Measurements from ENCODE around the gene FTO. TPM values are rescaled to one million over a fixed set of nuclear protein-coding genes. Genes with fewer than 3 reads are reported as not detected.

FTO gene
- total RNA-seq, 1 donor from 2014 or later: 79.2 TPM

DNA sequence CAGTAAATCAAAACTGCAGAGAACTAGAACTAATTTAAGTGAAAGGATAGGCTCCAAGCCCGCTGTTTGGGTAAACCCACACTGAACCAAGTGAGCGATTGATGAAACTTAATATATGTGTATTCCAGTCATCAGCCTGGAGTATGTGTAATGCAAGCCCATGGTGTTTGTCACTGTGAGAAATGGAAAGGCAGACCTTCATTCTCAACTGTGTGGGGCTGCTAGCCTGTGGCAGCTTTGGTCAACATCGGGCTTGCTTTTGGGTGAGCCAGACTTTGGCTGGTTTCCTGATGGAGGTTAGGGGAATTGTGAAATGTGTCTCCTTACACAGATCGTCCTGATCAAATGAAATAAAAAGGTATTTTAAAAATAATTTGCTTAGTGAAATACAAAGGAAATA lies 302.7 kb downstream of the FTO start:
- no peak for DNase-seq (ENCODE audit: low spot score)

DNA sequence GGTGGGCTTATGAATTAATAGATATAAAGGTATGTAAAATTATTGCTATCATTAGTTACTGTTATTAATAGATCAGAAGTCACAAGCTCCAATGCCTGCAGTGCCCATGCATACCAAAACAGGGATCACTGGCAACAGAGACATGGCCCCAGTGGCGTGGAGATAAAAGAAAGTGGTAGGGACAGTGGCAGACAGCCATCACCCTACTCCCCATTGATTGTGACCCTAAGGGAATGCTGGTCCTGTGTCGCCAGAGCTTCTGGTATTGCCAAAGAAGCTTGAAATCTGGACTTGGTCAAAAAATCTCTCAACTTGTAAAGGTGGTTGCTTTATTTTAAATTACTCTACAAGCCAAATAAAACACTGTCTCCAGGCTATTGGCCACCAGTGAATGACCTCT lies 303.5 kb downstream of the FTO start:
- no peak for DNase-seq (ENCODE audit: low spot score)

DNA sequence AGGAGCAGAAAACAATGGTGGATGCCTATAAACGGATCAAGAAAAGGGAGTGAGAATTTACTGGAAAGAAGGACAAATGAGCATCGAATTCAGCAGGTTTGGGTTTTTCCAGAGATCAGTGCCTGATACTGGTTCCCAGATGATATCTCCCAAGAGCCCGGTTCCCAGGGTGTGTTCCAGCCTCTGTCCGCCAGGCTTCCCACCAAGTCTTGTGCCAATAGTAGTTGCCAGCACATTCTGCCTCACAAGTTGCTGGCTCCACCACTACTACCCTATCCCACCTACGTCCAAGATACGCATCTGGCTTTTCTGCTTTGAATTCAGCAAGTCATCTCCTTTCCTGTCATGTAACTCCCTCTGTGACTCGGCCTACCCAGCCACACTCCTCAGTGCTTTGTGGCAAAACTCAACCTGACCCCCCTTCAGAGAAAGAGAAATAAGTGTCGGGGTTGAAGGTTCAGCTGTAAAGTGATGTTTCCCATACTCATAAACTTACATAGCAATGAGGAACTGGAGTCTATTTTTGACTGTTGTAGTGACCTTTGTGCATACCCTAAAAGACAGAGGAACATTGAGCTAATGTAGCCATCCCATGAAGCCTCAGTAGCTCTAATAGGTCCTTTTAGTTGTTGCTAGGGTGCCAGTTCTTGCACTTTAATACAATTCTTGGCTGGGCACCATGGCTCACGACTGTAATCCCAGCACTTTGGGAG lies 305.7 kb downstream of the FTO start:
- DNase-seq (ENCODE audit: low spot score): no peak

DNA sequence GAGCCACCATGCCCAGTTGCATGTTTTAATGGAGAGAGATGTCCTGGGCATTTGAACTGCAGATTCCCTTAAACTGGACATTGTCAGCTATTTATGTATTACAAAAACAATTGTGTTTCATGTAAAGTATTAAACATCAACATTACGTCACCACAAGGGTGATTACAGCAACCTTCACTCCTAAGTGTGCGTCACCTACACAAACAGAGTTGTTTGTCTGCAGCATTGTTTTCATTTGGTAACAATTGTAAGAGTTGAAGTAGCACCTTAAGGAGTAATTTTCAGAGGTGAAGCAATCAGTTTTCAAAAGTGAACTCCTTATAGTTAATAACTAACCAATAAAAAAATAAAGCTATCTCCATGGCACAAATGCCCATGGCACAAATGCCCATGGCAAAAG lies 311.2 kb downstream of the FTO start:
- DNase-seq (ENCODE audit: low spot score): no peak

DNA sequence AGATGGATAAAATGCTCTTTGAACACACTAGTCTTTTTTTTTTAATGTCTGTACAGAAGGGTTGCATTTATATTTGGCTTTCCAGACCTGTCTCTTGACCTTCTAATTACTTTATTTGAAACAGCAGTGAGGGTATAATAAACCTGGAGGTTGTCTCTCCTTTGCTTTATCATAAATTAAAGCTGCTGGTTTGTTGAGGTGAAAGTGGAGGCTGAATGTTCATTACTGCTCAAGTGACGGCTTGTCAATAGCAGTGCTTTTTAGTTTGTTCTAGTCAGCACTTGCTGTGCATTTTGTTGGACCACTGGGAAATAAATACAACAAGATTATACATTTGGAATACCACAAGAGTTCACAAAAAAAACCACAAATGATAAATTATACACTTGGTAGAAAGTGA lies 318.4 kb downstream of the FTO start:
- DNase-seq (ENCODE audit: low spot score): no peak

DNA sequence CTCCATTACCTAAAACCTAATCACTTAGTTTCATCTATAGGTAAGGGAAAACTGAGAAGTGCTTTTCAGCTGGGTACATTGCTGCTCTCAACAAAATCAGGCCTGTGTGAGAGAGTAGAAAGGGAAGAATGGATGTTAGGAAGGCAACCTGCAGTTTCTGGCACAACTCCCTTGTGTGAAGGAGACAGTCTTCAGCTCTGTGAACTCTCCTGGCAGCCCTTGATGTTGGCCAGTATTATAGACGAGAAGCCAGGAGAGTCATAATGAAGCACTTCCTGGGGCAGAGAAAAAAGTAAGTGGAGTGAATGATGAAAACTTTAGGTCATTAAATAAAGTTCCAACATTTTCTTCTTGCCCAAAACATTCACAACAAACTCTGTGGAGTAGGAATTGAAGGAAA lies 322.5 kb downstream of the FTO start:
- no peak for DNase-seq (ENCODE audit: low spot score)

DNA sequence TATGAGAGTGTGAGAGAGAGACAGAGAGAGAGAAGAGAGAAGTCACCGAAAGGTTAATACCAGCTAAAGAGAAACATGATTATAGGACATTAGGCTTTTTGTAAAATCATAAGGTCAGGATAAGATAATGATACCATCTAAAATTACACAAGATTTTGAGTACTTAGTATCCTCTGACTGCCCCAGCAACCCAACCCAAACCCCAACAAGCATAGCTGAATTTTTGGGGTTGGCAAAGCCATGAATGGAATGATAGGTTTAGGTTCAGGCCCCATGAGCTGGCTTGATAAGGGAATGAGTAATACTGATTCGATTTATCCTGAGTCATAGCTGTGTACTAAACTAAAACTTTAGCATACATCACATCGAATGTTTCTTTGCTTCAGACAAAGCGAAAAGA lies 323.1 kb downstream of the FTO start:
- DNase-seq (ENCODE audit: low spot score): no peak

DNA sequence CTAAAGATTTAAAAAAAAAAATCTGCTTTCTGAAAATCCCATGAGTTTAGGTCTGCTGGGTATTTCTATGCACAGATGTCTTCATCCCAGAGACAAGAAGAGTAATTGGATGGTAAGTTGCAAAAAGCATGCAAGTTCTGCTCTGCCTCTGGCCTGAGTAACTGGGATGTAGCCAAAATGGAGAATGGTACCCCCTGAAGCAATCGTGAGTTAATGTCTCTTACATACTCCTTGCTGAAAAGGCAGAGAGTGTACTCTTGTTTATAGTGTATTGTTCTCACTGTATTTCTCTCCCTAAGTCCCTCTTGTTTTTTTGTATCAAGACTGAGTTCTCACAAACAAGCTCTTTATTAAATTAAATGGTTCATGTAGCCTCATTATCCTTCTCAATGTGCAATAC lies 323.6 kb downstream of the FTO start:
- DNase-seq (ENCODE audit: low spot score): no peak

DNA sequence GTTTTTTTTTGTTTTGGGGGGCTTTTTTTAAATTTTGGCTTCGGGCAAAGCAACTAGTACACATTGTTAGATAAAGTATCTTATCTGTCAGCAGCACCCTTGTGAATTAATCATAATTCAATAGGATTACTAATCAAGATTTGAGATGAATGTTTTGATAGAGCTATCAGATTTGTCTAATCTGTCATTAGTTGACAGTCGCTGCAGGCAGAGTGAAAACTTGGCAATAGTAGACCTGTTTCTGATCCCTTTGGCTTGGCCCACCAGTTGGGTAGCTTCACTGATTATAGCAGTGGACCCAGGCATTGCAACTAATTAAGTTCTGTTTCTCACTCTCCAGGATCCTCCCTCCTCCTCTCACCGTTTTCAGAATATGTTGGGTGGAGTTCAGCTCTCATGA lies 324.0 kb downstream of the FTO start:
- DNase-seq (ENCODE audit: low spot score): no peak

DNA sequence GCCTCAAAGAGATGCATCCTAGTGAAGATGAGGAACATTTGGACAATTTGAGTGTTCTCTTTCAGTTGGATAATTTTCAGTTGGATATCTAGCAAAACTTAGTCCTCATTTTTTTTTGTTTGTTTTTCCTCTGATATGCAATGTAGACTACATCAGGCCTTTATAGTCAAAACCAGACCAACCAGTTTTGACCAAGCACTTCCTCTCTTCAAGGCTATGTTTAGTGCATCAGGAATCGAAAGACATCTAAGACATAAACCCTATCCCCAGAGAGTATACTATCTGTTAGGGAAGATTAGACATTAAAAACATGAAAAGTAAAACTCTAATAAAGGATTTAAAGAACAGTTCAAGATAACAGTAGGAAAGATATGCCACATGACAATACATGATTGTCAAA lies 326.5 kb downstream of the FTO start:
- DNase-seq (ENCODE audit: low spot score): no peak

DNA sequence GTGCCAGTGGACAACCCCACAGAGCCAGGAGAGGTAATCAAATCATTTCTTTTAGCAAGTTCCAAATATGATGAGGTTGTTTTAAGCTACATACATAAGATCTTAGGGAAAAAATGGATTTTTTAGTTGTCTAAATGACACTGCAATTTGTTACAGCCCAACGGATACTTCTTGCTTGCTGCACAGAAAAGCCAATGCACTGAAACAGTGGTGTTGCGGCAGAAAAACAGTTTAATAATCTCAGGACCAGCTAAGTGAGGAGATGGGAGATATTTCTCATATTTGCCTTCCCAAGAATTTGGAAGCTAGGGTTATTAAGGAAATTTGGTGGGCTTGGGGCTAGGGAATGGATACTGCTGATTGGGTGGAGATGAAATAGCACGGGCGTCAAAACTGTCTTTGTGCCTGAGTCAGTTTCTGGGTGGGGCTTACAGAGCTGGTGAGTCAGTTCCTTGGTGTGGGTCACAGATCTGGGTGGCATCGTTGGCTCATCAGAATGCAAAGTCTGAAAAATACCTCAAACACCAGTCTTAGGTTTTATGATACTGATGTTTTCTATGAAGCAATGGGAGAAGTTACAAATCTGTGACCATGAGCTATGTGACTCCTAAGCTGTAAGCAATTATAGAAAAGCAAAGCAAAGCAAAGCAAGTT lies 327.3 kb downstream of the FTO start:
- no peak for DNase-seq (ENCODE audit: low spot score)

DNA sequence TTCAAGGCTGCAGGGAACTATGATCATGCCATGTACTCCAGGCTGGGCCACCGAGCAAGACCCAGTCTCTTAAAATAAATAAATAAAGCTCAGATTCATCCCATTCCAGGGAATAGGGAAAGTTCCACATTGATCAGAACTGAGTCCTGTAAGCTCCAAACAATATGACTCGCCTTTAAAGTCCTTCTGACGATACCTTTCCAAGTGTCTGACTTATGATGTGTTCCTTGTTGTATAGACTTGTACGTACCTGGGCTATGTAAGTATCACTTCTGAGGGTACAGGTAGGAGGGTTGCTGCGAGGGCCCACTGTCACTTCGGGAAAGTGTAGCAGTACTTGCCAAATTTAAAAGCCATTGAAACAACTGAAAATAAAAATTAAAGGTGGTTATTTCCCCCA lies 329.8 kb downstream of the FTO start:
- DNase-seq (ENCODE audit: low spot score): no peak

DNA sequence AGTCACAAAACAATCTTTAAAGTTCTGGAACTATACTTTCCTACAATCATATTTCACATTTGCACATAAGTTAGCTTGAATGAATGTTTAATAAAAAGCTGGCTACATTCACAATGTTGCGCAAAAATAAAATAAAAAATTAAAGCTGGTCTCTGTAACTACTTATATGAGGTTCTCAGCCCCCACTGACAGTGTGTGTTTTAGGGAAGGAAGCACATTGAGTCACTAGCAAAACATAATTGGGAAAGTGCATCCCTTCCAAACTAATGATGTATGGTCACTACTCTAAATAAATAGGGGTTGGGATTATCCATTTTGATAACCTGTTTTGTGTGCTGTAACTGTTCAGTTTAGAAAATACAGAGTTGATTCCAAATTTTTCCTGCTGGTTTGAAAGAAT lies 330.7 kb downstream of the FTO start:
- DNase-seq (ENCODE audit: low spot score): no peak

DNA sequence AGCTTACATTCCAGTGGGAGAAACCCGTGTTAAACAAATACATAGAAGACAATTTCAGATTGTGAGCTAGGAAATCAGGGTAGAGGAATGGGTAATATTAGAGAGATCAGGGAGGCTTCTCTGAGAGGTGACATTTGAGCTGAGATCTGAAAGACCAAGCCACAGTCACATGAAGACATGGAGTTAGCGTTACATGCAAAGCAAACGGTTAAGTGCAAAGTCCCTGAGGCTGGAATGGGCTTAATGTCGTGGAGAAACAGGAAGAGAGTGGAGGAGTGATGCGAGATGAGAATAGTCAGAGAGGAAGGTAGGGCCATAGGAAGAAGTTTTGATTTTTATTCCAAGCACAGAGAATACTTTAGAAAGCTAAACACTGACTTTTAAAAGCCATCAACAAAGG lies 336.5 kb downstream of the FTO start:
- DNase-seq (ENCODE audit: low spot score): no peak

DNA sequence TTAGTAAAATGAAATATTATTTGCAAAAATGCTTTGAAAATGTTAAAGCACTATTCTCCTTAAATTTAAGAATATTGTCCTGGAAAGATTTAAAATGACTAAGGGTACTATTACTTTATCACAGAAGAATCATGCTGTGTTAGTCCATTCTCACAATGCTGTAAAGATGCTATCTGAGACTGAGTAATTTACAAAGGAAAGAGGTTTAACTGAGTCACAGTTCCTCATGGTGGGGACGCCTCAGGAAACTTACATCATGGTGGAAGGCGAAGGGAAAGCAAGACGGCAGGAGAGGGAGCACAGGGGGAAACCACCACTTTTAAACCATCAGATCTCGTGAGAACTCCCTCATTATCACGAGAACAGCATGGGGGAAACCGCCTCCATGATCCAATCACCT lies 337.0 kb downstream of the FTO start:
- no peak for DNase-seq (ENCODE audit: low spot score)

DNA sequence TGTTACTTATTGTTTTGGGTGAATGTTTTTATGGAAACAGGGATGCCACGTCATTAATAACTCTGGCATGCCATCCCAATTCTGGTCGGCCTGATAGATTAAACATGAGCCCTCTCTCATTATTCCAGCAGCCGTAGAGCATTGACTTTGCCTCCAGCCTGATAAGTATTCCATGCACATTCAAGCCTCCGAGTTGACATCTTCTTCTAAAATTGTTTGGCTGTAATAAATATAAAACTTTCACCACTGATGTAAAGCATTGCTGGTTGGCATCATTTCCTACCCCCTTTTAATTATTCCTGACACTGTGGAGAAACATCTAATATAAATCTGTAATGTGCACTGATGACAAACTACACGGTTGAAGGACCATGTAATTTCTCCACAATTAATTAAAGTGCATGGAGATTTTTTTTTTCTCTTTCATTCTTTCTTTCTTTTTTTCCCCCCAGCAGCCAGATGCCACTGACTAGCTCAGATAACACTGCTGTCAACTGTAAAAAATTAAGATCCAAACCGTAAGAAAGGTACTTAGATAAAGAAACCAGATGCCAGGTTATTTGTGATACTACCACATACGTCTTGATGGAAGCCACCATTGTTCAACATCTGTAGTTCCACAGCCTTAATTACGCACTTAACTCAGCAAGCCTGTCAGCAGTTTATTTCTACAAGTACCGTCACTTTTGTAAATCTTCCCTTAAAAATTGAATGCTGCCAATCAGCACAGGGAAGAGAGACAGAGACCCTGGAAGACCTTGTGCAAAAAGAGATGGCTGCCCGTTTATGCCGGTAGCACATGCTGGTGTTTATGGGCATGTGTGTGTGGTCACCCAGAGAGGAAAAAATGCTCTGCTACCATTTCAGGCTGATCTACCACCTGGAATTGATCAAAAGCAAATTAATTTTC lies 344.9 kb downstream of the FTO start:
- no peak for DNase-seq (ENCODE audit: low spot score)

DNA sequence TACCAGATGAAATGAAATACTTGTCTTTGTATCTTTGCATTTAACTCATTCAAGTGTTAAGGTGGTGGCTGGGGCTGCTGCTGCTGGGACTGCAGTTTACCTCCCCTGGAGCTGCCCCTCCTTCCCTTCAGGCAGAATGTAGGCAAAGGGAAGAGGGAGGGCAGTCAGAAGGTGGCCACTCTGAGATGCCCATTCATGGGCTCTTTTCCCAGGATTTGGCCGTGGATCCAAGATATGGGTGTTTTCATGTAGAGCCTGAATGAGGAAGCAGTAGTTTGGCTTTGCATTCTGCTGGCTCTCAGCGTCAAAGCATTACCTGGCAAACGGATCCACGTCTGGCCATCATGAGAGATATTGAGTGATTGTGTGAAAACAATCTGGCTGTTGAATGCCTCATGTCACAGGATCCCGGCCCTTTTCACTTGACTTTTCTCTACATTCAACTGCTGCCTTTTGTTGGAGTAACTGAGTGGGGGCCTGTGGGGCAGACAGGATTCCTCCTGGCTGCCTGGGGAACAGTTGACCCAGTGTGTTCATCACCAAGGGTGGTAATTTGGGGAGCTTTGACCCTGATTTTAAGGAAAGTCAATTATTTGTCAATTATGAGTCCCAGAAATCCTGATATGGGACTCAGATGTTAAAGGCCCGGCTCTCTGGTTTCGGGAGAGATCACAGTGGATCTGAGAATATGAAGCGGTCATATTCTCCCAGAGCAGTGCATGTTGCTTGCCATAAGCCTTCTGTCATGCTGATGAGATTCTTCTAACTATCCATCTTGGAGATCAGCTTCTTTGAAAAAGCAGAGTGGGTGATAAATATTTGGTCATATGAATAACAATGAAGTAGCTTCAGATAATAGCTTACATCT lies 345.9 kb downstream of the FTO start:
- DNase-seq (ENCODE audit: low spot score): no peak

DNA sequence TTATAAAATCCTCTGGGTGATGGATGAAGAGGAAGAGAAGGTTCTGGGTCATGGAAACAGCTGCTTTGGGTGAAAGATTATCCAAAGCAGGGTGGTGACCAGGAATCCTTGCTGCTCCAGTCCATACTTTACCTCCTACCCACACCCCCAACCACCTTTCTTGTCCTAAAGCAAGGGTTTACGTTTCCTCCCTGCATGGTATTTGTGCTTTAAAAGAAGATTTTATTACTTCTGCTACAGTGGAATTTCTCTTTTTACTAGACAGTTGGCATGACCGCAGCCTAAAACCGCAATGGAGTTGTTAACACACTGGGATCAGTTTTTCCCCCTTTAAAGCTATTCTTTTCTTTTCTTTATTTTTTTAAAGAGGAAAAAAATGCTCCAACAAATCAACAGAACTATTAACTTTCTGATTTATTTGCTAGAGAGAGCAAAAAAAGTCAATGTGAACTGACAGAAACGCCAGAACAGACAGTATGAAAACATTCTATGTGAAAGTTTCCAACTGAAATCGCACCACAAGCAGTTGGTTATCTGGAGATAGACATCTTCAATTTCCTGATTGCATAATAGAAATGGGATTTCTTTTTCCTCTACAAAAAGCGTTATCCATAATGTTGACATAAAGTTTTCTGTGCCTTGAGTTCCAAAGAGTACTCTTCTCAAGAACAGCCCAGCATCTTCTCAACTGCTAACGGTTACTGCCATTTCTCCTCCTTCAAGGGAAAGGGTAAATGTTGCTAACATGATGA lies 346.7 kb downstream of the FTO start:
- no peak for DNase-seq (ENCODE audit: low spot score)

DNA sequence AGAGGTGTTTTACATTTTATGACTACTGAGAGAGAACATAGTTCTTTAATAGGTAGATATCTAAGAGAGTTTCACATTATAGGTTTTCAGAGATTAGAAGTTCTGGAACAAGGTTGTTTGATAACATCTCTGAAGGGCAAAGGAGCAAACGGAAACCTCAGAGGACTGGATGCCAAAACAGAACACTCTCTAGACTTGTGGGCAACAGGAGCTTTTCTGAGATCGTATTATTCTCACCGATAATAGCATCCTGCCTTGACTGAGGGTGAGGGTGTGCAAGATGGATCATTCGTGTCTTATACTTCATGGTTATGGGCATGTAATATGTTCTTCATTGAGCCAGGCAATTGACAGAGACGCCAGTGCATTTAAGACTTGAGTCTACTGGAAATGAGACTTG lies 347.9 kb downstream of the FTO start:
- no peak for DNase-seq (ENCODE audit: low spot score)

DNA sequence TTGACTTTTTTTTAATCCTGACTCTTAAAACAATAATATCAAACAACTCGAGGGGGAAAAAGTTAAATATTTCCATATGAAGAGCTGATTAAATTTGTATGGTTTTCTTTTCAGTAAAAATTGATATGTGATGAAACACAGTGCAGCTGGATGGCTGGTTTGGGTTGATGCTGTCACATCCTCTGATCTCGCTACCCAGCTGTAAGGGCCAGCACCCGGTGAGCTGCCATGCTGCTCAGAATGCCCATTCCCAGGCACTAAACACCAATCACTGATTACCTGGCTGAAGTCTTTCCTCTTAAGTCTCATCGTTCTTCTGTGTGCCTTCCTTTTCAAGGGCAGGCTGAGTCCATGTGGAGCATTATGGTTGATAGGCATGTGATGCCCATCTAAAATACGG lies 348.3 kb downstream of the FTO start:
- DNase-seq (ENCODE audit: low spot score): no peak

All from mucosa of gallbladder (tissue), 1 donor.